ENCODE measurements around the gene AFF3. TPM values are rescaled to one million over a fixed set of nuclear protein-coding genes. Genes with fewer than 3 reads are reported as not detected.

The AFF3 gene
- total RNA-seq, 4 donors from 2014 or later, result 5.3 to 216 (median 12.5) TPM

- TF ChIP-seq CTCF (IDR thresholded peaks at IDR 0.05) (no peak), POLR2A (IDR thresholded peaks at IDR 0.05) (no peak)
- Histone ChIP-seq H3K27me3 (no peaks in the 10 kb centered on the region), H3K4me1 (no peaks in the 10 kb centered on the region), H3K36me3 (no peaks in the 10 kb centered on the region), H3K9me3 (no peaks in the 10 kb centered on the region), H3K4me3 (no peak overlapping the region), H3K27ac (no peak overlapping the region)
- DNase-seq, result no peak
These were observed 42.7 kb upstream of the AFF3 start for GRCh38 chr2:100185105-100185504.

GRCh38 chr2:100184055-100184737 lies 41.8 kb upstream of the AFF3 start:
- no peaks in the 10 kb centered on the region for H3K27me3 ChIP-seq
- no peak for DNase-seq
- TF ChIP-seq CTCF (IDR thresholded peaks at IDR 0.05), result no peak
- TF ChIP-seq POLR2A (IDR thresholded peaks at IDR 0.05), result no peak
- no peak overlapping the region for H3K4me3 ChIP-seq
- H3K4me1 ChIP-seq, result no peaks in the 10 kb centered on the region
- H3K27ac ChIP-seq, result no peak overlapping the region
- H3K36me3 ChIP-seq, result no peaks in the 10 kb centered on the region
- H3K9me3 ChIP-seq, result no peaks in the 10 kb centered on the region

GRCh38 chr2:100182494-100183361 lies 40.3 kb upstream of the AFF3 start:
- Histone ChIP-seq H3K36me3 (no peaks in the 10 kb centered on the region), H3K4me1 (no peaks in the 10 kb centered on the region), H3K27me3 (no peaks in the 10 kb centered on the region), H3K9me3 (no peaks in the 10 kb centered on the region), H3K27ac (no peak overlapping the region), H3K4me3 (no peak overlapping the region)
- DNase-seq, result no peak
- TF ChIP-seq CTCF (IDR thresholded peaks at IDR 0.05) (no peak), POLR2A (IDR thresholded peaks at IDR 0.05) (no peak)

- Histone ChIP-seq H3K4me1 (no peaks in the 10 kb centered on the region), H3K9me3 (no peaks in the 10 kb centered on the region), H3K36me3 (no peaks in the 10 kb centered on the region), H3K27ac (no peak overlapping the region), H3K4me3 (no peak overlapping the region), H3K27me3 (no peaks in the 10 kb centered on the region)
- no peak for DNase-seq
- TF ChIP-seq CTCF (IDR thresholded peaks at IDR 0.05), result no peak
- TF ChIP-seq POLR2A (IDR thresholded peaks at IDR 0.05), result no peak
These were observed 38.1 kb upstream of the AFF3 start for GRCh38 chr2:100180503-100180902.

GRCh38 chr2:100179806-100180205 lies 37.4 kb upstream of the AFF3 start:
- Histone ChIP-seq H3K27me3 (no peaks in the 10 kb centered on the region), H3K27ac (no peak overlapping the region), H3K4me1 (no peaks in the 10 kb centered on the region), H3K4me3 (no peak overlapping the region), H3K36me3 (no peaks in the 10 kb centered on the region), H3K9me3 (no peaks in the 10 kb centered on the region)
- no peak for TF ChIP-seq CTCF (IDR thresholded peaks at IDR 0.05)
- TF ChIP-seq POLR2A (IDR thresholded peaks at IDR 0.05), result no peak
- no peak for DNase-seq
